Epithelial cell of esophagus (primary cell): Measurements from ENCODE around the gene NTF3.

ENCODE experiments used
- DNase-seq: peaks from one replicate; pipeline ENCODE4 v3.0.0; 2010; ENCODE audit warnings: low read depth
- H3K4me3 ChIP-seq: 2 replicates; pipeline ENCODE4 v1.5.1; 2011; ENCODE audit warnings: mild to moderate bottlenecking, low read length, control low read depth
- CTCF ChIP-seq: IDR thresholded peaks from 2 replicates; pipeline ENCODE4 v1.5.1; 2011; ENCODE audit warnings: low read depth, mild to moderate bottlenecking, low read length, control low read depth, inconsistent platforms; ENCODE audit not compliant: insufficient read depth; ENCODE audit errors: missing control alignments

Gene NTF3

GRCh38 chr12:5439371-5439771, 7.5 kb downstream of the NTF3 start:
- no peak overlapping the region for H3K4me3 ChIP-seq
- no peak for TF ChIP-seq CTCF
- no peak for DNase-seq

- H3K4me3 ChIP-seq: no peak overlapping the region
- DNase-seq: peak; percentile 16
- TF ChIP-seq CTCF: no peak
Measured at GRCh38 chr12:5439788-5440300, 7.9 kb downstream of the NTF3 start.

GRCh38 chr12:5440978-5441377, 9.1 kb downstream of the NTF3 start:
- DNase-seq: no peak
- TF ChIP-seq CTCF: no peak
- H3K4me3 ChIP-seq: no peak overlapping the region

GRCh38 chr12:5441497-5442236, 9.8 kb downstream of the NTF3 start:
- DNase-seq: no peak
- H3K4me3 ChIP-seq: no peak overlapping the region
- no peak for TF ChIP-seq CTCF

- peak; percentile 66 for DNase-seq
Measured at GRCh38 chr12:5442251-5443006, 10.5 kb downstream of the NTF3 start.

GRCh38 chr12:5444520-5444919, 12.6 kb downstream of the NTF3 start:
- DNase-seq: no peak
- no peak overlapping the region for H3K4me3 ChIP-seq
- TF ChIP-seq CTCF: no peak

More at GRCh38 chr12:5442251-5443006, 10.5 kb downstream of the NTF3 start:
- TF ChIP-seq CTCF: peak; percentile 72
- H3K4me3 ChIP-seq: no peak overlapping the region
